AG09319 (cell line): ENCODE data around the gene SDHAF1.

Experiments
- DNase-seq: peaks from one replicate; pipeline ENCODE4 v3.0.0-alpha.2; 2010; ENCODE audit warnings: low read depth; ENCODE audit errors: extremely low read depth
- TF ChIP-seq, protein P1 (sequence below): IDR thresholded peaks from 2 replicates; pipeline ENCODE4 v1.5.1; 2011; ENCODE audit warnings: low read depth, mild to moderate bottlenecking, inconsistent platforms, low read length, moderate library complexity

Gene SDHAF1

GRCh38 chr19:35990156-35990555 lies 4.8 kb upstream of the SDHAF1 start:
- TF ChIP-seq, protein P1, sequence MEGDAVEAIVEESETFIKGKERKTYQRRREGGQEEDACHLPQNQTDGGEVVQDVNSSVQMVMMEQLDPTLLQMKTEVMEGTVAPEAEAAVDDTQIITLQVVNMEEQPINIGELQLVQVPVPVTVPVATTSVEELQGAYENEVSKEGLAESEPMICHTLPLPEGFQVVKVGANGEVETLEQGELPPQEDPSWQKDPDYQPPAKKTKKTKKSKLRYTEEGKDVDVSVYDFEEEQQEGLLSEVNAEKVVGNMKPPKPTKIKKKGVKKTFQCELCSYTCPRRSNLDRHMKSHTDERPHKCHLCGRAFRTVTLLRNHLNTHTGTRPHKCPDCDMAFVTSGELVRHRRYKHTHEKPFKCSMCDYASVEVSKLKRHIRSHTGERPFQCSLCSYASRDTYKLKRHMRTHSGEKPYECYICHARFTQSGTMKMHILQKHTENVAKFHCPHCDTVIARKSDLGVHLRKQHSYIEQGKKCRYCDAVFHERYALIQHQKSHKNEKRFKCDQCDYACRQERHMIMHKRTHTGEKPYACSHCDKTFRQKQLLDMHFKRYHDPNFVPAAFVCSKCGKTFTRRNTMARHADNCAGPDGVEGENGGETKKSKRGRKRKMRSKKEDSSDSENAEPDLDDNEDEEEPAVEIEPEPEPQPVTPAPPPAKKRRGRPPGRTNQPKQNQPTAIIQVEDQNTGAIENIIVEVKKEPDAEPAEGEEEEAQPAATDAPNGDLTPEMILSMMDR, result no peak
- no peak for DNase-seq

GRCh38 chr19:35990771-35991730 lies 3.9 kb upstream of the SDHAF1 start:
- TF ChIP-seq, protein P1, result no peak
- DNase-seq, result no peak

DNA sequence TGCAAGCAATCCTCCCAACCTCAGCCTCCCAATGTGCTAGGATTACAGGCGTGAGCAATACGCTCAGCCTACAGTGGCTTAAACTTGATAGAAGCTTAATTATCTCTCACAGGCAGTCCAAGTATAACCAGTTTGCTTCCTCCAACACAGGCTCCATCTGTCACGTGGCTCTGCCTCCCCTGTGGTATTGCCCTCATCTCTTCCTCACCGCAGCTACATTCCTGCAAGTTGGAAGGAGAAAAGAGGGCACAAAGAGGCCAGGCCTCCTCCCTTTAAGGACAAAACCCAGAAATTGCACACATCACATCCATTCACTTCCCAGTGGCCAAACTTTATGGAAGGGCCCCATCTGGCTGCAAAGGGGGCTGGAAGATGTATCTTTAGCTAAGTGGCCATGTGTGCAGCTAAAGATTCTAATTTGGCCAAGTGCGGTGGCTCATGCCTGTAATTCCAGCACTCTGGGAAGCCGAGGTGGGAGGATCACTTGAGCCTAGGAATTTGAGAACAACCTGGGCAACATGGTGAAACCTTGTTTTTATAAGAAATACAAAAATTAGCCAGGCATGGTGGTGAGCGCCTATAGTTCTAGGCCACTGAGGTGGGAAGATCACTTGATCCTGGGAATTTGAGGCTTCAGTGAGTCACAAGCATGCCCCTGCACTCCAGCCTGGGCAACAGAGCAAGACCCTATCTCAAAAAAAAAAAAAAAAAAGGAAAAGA lies 3.1 kb upstream of the SDHAF1 start:
- no peak for DNase-seq

DNA sequence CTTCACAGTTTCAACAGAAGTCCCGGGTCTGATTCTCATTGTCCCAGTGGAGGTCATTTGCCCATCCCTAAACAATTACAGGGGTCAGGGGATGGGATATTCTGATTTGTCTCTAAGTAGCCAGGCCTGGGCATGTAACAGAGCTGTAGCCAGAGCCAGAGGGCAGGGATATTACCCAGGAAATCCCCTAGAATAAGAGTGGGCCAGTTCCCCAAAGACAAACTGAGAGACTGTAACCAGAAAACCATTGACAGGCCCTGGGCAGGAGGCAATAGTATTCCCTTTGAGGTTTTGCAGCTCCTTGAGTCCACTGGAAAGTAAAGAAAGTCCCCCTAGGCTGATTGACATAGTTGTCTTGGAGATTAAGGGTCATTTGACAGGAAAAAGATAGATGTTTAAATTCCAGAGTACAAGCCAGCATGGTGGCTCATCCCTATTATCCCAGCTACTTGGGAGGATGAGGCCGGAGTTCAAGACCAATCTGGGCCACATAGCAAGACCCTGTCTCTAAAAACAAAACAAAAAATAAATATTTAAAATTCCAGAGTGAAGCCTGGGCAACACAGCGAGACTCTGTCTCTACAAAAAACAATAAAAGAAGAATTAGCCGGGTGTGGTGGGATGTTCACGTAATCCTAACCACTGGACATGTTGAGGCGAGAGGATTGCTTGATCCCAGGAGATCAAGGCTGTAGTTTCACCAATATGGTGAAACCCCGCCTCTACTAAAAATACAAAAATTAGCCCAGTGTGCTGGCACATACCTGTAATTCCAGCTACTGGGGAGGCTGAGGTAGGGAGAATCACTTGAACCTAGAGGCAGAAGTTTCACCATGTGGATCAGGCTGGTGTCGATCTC lies 1.9 kb upstream of the SDHAF1 start:
- DNase-seq, result no peak
- TF ChIP-seq, protein P1, result no peak

More for the DNA sequence above, 3.1 kb upstream of the SDHAF1 start:
- TF ChIP-seq, protein P1, result no peak

GRCh38 chr19:35993923-35994598 lies 927 bp upstream of the SDHAF1 start:
- DNase-seq, result no peak
- TF ChIP-seq, protein P1, result no peak; the same call in 1 of the 2 replicates

- DNase-seq, result no peak
- TF ChIP-seq, protein P1, result no peak
These were observed 1.8 kb downstream of the SDHAF1 start for GRCh38 chr19:35996777-35997176.
